NCI-H2081 (cell line): ENCODE data around the gene DNM1L.

ENCODE experiments used
- DNase-seq, 2 experiments: peaks; one replicate each; lab custom pipeline; 2025; lab: John Stamatoyannopoulos, UW

Gene DNM1L

GRCh38 chr12:32756476-32757066 is 77.5 kb downstream of the DNM1L start:
- DNase-seq: no peak

- DNase-seq: no peak
These were observed 78.1 kb downstream of the DNM1L start for GRCh38 chr12:32757157-32757556.

DNA sequence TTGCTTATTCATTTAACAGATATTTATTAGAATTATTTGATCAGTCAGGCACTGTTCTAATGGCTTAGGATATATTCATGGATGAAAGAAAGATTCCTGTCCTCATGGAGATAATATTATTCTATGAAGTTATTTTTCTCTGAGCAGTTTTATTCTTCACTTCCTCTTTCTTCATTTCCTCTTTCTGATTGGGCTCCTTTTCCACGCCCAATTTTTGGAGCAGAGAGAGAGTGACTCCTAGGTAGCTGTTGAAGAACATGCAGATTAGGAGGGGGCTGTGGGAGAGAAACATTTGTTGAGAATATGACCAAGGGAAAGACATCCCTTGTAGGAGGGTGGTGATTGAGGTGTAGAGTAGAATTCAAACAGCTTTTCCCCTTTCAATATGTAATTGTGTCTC is 82.6 kb downstream of the DNM1L start:
- no peak for DNase-seq

- DNase-seq: no peak
These were observed 86.8 kb downstream of the DNM1L start for GRCh38 chr12:32765906-32766305.

GRCh38 chr12:32768518-32768917 is 89.4 kb downstream of the DNM1L start:
- no peak for DNase-seq

- DNase-seq: no peak
These were observed 91.0 kb downstream of the DNM1L start for GRCh38 chr12:32770141-32770540.

- DNase-seq: no peak
These were observed 94.6 kb downstream of the DNM1L start for GRCh38 chr12:32773691-32774090.

- no peak for DNase-seq
These were observed 97.2 kb downstream of the DNM1L start for GRCh38 chr12:32776258-32776657.

DNA sequence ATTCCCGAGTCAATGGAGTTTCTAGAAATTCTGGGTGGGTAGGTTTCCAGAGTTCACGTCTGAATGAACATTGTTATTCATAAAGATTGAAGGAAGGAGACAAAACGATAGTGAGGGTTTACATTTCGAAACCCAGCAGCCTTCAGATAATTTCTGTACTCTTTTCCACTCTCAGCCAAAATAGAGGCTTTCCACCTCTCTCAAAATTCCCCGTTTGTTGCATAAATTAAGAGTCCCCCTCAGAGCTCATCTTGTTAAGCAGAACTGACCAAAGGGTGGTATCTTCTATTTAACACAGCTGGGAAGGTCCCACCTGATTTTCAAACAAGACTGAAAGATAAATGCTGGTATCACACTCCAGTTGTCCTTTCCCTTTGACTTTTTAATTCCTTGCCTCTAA is 98.1 kb downstream of the DNM1L start:
- DNase-seq: no peak

DNA sequence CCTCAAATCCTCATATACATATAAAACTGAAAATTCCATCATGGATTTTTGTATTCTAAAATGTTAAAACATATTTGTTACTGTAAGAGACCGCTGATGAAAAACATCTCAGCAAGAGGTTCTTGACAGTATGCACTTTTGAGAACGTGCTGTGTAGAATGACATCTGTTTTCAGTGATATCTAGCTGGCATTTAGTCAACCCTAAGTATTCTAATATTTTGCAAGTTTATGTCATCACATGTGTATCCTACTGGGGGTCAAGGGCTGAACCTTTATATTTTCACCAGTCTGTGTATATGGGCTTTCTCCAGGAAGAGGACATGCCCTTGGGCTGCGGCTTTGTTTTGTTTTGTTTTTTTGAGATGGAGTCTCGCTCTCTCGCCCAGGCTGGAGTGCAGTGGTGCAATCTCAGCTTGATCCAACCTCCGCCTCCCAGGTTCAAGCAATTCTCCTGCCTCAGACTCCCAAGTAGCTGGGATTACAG is 98.6 kb downstream of the DNM1L start:
- DNase-seq: no peak

GRCh38 chr12:32780071-32780470 is 101.0 kb downstream of the DNM1L start:
- no peak for DNase-seq

DNA sequence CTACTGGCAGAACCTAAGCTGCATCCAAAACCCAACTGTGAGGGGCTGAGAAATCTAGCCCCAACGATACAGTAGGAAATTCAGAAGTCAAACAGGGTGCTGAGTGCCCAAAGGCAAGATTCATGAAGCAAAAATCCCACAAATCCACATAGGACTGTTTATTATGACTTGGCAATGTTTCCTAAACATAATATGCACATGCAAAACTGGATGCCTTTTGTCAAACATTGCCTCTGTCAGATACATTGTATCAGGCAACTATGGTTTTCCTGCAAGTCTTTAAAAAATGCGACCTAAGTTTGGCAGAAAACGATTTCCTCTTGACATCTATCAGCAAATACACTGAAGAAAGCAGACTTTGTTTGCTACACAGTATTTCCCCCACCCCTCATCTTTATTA is 103.9 kb downstream of the DNM1L start:
- no peak for DNase-seq

- DNase-seq: no peak
These were observed 106.5 kb downstream of the DNM1L start for GRCh38 chr12:32785557-32785956.

GRCh38 chr12:32788405-32788804 is 109.3 kb downstream of the DNM1L start:
- no peak for DNase-seq

GRCh38 chr12:32789446-32789845 is 110.3 kb downstream of the DNM1L start:
- DNase-seq: no peak

GRCh38 chr12:32789916-32790315 is 110.8 kb downstream of the DNM1L start:
- DNase-seq: no peak

- DNase-seq: no peak
These were observed 115.2 kb downstream of the DNM1L start for GRCh38 chr12:32794281-32794680.
